SK-N-SH (cell line): ENCODE measurements around the gene GNAI3. TPM values are rescaled to one million over a fixed set of nuclear protein-coding genes. Genes with fewer than 3 reads are reported as not detected.

Source experiments
- CTCF ChIA-PET: fragments of 300-600, 350-600 bp; formaldehyde crosslinking; extraction: SDS; loops from one replicate; lab custom pipeline; 2021; lab: Yijun Ruan, JAX
- POLR2A ChIA-PET: fragments of 350-600 bp; sonication (Branson Sonifier 250); formaldehyde crosslinking; extraction: SDS; loops from one replicate; lab custom pipeline; 2020; ENCODE audit warnings: antibody characterized with exemption, inconsistent platforms; lab: Yijun Ruan, JAX
- DNase-seq: peaks from one replicate; pipeline ENCODE4 v3.0.0; 2012
- H2AFZ ChIP-seq: fragments of 200-600 bp; sonication (generic); 2 replicates; pipeline ENCODE4 v1.8.1; 2016; ENCODE audit warnings: antibody characterized with exemption, mild to moderate bottlenecking, low read depth
- H3F3A ChIP-seq: fragments of 200-600 bp; sonication (generic); replicated peaks from 2 replicates; pipeline ENCODE3; 2016; ENCODE audit warnings: antibody characterized with exemption, mild to moderate bottlenecking; ENCODE audit not compliant: insufficient read depth
- H3K27ac ChIP-seq, 2 experiments: fragments of 200-500 bp in 1 of 2; fragments of 200-600 bp in 1 of 2; sonication (Bioruptor generic) in 1 of 2; sonication (generic), shearing (Covaris generic) in 1 of 2; 2 replicates each; pipeline versions ENCODE4 v1.5.1 to v1.6.1; 2014 to 2016; ENCODE audit warnings: low read depth in 2 of 2, inconsistent platforms in 1 of 2, low read length in 1 of 2, mild to moderate bottlenecking in 1 of 2, mixed read lengths in 1 of 2
- H3K27me3 ChIP-seq: fragments of 200-600 bp; sonication (generic), shearing (Covaris generic); 2 replicates; pipeline ENCODE4 v1.6.1; 2016; ENCODE audit warnings: mixed run types; ENCODE audit not compliant: insufficient read depth
- H3K36me3 ChIP-seq, 2 experiments: fragments of 200-500 bp in 1 of 2; fragments of 200-600 bp in 1 of 2; sonication (Bioruptor generic) in 1 of 2; sonication (generic) in 1 of 2; replicated peaks in 1 of 2; 2 replicates each; pipeline versions ENCODE3 to v1.5.1; 2014 to 2016; ENCODE audit warnings: low read length in 1 of 2, mild to moderate bottlenecking in 1 of 2; ENCODE audit not compliant: insufficient read depth in 2 of 2, control insufficient read depth in 1 of 2
- H3K4me1 ChIP-seq, 2 experiments: fragments of 200-500 bp in 1 of 2; fragments of 200-600 bp in 1 of 2; sonication (Bioruptor generic) in 1 of 2; sonication (generic), shearing (Covaris generic) in 1 of 2; 2 replicates each; pipeline versions ENCODE4 v1.5.1 to v1.6.1; 2014 to 2016; ENCODE audit warnings: low read depth in 1 of 2, low read length in 1 of 2, mixed run types in 1 of 2; ENCODE audit not compliant: insufficient read depth in 2 of 2, control insufficient read depth in 1 of 2
- H3K4me2 ChIP-seq: fragments of 200-600 bp; sonication (generic), shearing (Covaris generic); 2 replicates; pipeline ENCODE4 v1.6.1; 2017; ENCODE audit warnings: mixed run types
- H3K4me3 ChIP-seq, 2 experiments: fragments of 200-500 bp in 1 of 2; fragments of 200-600 bp in 1 of 2; sonication (Bioruptor generic) in 1 of 2; sonication (generic), shearing (Covaris generic) in 1 of 2; 2 replicates each; pipeline versions ENCODE4 v1.5.1 to v1.8.1; 2014 to 2016; ENCODE audit warnings: low read depth in 2 of 2, inconsistent platforms in 1 of 2, low read length in 1 of 2, mild to moderate bottlenecking in 1 of 2, mixed read lengths in 1 of 2, moderate library complexity in 1 of 2
- H3K79me2 ChIP-seq: fragments of 200-600 bp; sonication (generic); 2 replicates; pipeline ENCODE4 v1.8.1; 2017; ENCODE audit warnings: mild to moderate bottlenecking; ENCODE audit not compliant: insufficient read depth
- H3K9ac ChIP-seq: fragments of 200-600 bp; sonication (generic); 2 replicates; pipeline ENCODE4 v1.6.1; 2017; ENCODE audit warnings: mixed run types
- H3K9me2 ChIP-seq: fragments of 200-600 bp; sonication (generic); 2 replicates; pipeline ENCODE4 v1.6.1; 2017; ENCODE audit warnings: mixed run types
- H3K9me3 ChIP-seq: fragments of 200-600 bp; sonication (generic); 2 replicates; pipeline ENCODE4 v1.6.1; 2017; ENCODE audit warnings: mixed run types, mild to moderate bottlenecking, moderate library complexity
- H4K20me1 ChIP-seq: fragments of 200-600 bp; sonication (generic); 2 replicates; pipeline ENCODE4 v1.6.1; 2017; ENCODE audit warnings: mild to moderate bottlenecking, mixed run types; ENCODE audit not compliant: insufficient read depth
- CHD2 ChIP-seq: fragments of 150-350 bp; IDR thresholded peaks from 2 replicates; pipeline ENCODE4 v1.6.1; 2018; ENCODE audit warnings: low read length; ENCODE audit not compliant: partially characterized antibody
- ELF1 ChIP-seq: IDR thresholded peaks from 2 replicates; pipeline ENCODE4 v1.4.0; 2012
- EZH2phosphoT487 ChIP-seq: fragments of 200-600 bp; sonication (generic); IDR thresholded peaks from 2 replicates; pipeline ENCODE4 v1.6.1; 2017; ENCODE audit warnings: low read depth, mixed run types, mild to moderate bottlenecking, antibody characterized with exemption, moderate library complexity, borderline replicate concordance
- FOXJ3 ChIP-seq: sonication (generic); formaldehyde crosslinking; IDR thresholded peaks from 2 replicates; pipeline ENCODE4 v1.5.1; 2020; ENCODE audit warnings: mild to moderate bottlenecking, missing genetic modification reagents
- FOXM1 ChIP-seq: IDR thresholded peaks from 2 replicates; pipeline ENCODE4 v1.4.0; 2012; ENCODE audit warnings: low read depth, mild to moderate bottlenecking
- GABPA ChIP-seq: IDR thresholded peaks from 2 replicates; pipeline ENCODE4 v1.4.0; 2012; ENCODE audit warnings: low read depth, mild to moderate bottlenecking
- MXI1 ChIP-seq: IDR thresholded peaks from 2 replicates; pipeline ENCODE4 v1.6.1; 2012; ENCODE audit warnings: mild to moderate bottlenecking, low read depth, low read length, improper control_type of control experiment
- NRF1 ChIP-seq: IDR thresholded peaks from 2 replicates; pipeline ENCODE4 v1.6.1; 2012; ENCODE audit warnings: low read depth, mild to moderate bottlenecking, low read length
- POLR2AphosphoS5 ChIP-seq: IDR thresholded peaks from 2 replicates; pipeline ENCODE4 v1.6.1; 2012; ENCODE audit warnings: low read depth, low read length
- RFX5 ChIP-seq: IDR thresholded peaks from 2 replicates; pipeline ENCODE4 v1.6.1; 2012; ENCODE audit warnings: mild to moderate bottlenecking, improper control_type of control experiment, low read length
- RXRA ChIP-seq: IDR thresholded peaks from 2 replicates; pipeline ENCODE4 v1.4.0; 2012; ENCODE audit warnings: low read depth, mild to moderate bottlenecking, borderline replicate concordance
- SMC3 ChIP-seq: IDR thresholded peaks from 2 replicates; pipeline ENCODE4 v1.6.1; 2012; ENCODE audit warnings: low read depth, low read length, improper control_type of control experiment
- TEAD4 ChIP-seq: IDR thresholded peaks from 2 replicates; pipeline ENCODE4 v1.4.0; 2012; ENCODE audit warnings: mild to moderate bottlenecking, borderline replicate concordance; ENCODE audit not compliant: insufficient read depth
- YY1 ChIP-seq: IDR thresholded peaks from 2 replicates; pipeline ENCODE4 v1.4.0; 2012; ENCODE audit warnings: low read depth, mild to moderate bottlenecking
- WGBS: methylation state at CpG from one replicate; pipeline ENCODE4 v1.1.6; 2017; ENCODE audit warnings: low lambda C conversion rate; 5-methylcytosine and 5-hydroxymethylcytosine counted together
- polyA plus RNA-seq, 3 experiments: library from polyadenylated mRNA; depleted of rRNA; stranded (reverse); fragments of >200 nt; gene quantifications; 2 replicates each; pipeline ENCODE4 v1.2.3, GENCODE V29; 2012
- TF ChIP-seq, protein P1 (sequence below): IDR thresholded peaks from 2 replicates; pipeline ENCODE4; 2012
- TF ChIP-seq, protein P2 (sequence below): IDR thresholded peaks from 2 replicates; pipeline ENCODE4 v1.4.0; 2012; ENCODE audit warnings: low read depth
- TF ChIP-seq, protein P3 (sequence below): IDR thresholded peaks from 2 replicates; pipeline ENCODE4 v1.6.1; 2012; ENCODE audit warnings: mild to moderate bottlenecking, low read depth, low read length, moderate library complexity
- TF ChIP-seq, protein P4 (sequence below): fragments of 150-350 bp; IDR thresholded peaks from 2 replicates; pipeline ENCODE4 v1.6.1; 2017; ENCODE audit warnings: antibody characterized with exemption, low read length, low read depth, borderline replicate concordance

Gene GNAI3
- polyA plus RNA-seq, 1 of the 3 experiments (the other 2 are of a cell fraction): 4.0 TPM

DNA sequence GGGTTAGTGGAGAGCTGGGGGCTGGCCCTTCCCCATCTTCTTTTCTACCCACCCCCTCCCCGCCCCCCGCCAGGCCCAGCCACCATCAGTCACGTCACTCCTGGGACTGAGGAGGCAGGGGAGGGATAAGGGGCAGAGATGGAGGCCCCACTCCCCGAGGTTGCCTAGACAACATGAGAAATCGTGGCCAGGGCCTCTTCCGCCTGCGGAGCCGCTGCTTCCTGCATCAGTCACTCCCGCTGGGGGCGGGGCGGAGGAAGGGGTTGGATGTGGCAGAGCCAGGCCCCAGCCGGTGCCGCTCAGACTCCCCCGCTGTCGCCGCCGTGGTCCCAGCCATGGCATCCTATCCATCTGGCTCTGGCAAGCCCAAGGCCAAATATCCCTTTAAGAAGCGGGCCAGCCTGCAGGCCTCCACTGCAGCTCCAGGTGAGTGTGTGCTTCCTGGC lies 72.4 kb downstream of the GNAI3 start:
- H3K27me3 ChIP-seq: no peaks in the 10 kb centered on the region
- DNase-seq: peak; percentile 95
- peak overlapping the region; percentile 97 for H3K4me2 ChIP-seq
- H3K4me3 ChIP-seq: peak overlapping the region; percentile 85 to 98
- H3K9me2 ChIP-seq: no peaks in the 10 kb centered on the region
- TF ChIP-seq, protein P1, sequence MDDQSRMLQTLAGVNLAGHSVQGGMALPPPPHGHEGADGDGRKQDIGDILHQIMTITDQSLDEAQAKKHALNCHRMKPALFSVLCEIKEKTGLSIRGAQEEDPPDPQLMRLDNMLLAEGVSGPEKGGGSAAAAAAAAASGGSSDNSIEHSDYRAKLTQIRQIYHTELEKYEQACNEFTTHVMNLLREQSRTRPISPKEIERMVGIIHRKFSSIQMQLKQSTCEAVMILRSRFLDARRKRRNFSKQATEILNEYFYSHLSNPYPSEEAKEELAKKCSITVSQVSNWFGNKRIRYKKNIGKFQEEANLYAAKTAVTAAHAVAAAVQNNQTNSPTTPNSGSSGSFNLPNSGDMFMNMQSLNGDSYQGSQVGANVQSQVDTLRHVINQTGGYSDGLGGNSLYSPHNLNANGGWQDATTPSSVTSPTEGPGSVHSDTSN: peak; percentile 41
- TF ChIP-seq MXI1: peak; percentile 88
- TF ChIP-seq ELF1: peak; percentile 81
- TF ChIP-seq FOXJ3 (CRISPR knock-in tag): no peak
- TF ChIP-seq GABPA: peak; percentile 78
- TF ChIP-seq TEAD4: no peak
- TF ChIP-seq, protein P2, sequence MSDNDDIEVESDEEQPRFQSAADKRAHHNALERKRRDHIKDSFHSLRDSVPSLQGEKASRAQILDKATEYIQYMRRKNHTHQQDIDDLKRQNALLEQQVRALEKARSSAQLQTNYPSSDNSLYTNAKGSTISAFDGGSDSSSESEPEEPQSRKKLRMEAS: peak; percentile 38; the same call in 1 of the 2 replicates
- peak; percentile 39 for TF ChIP-seq CHD2
- H3K4me1 ChIP-seq: peaks cover 28 to 60% of the 10 kb centered on the region in 2 experiments; a peak in 3 of 4 replicates
- peaks cover 47% of the 10 kb centered on the region for H4K20me1 ChIP-seq
- peak overlapping the region; percentile 97 to 98 for H3K27ac ChIP-seq
- peaks cover 13% of the 10 kb centered on the region for H3F3A ChIP-seq
- POLR2A ChIA-PET: interaction anchor here (0.7 to 2.3 kb wide), 5 partner anchors 11 to 123 kb away, joined by 3 to 22 read pairs (median 5); partner anchors contain the start of gene GNAI3
- CTCF ChIA-PET: interaction anchor here (1.0 to 2.8 kb wide), 8 partner anchors 8 to 127 kb away, joined by 3 to 23 read pairs (median 7); partner anchors contain the start of genes CYB561D1 and GSTM4
- peak overlapping the region; percentile 32; the same call in 1 of the 2 replicates for H2AFZ ChIP-seq
- peak overlapping the region; percentile 99 for H3K9ac ChIP-seq
- WGBS: 0% methylated on average over 8 of the region's 18 CpGs
- peaks cover 0 to under 1% of the 10 kb centered on the region in 2 experiments for H3K36me3 ChIP-seq
- H3K79me2 ChIP-seq: peaks cover 57% of the 10 kb centered on the region
- no peaks in the 10 kb centered on the region for H3K9me3 ChIP-seq

DNA sequence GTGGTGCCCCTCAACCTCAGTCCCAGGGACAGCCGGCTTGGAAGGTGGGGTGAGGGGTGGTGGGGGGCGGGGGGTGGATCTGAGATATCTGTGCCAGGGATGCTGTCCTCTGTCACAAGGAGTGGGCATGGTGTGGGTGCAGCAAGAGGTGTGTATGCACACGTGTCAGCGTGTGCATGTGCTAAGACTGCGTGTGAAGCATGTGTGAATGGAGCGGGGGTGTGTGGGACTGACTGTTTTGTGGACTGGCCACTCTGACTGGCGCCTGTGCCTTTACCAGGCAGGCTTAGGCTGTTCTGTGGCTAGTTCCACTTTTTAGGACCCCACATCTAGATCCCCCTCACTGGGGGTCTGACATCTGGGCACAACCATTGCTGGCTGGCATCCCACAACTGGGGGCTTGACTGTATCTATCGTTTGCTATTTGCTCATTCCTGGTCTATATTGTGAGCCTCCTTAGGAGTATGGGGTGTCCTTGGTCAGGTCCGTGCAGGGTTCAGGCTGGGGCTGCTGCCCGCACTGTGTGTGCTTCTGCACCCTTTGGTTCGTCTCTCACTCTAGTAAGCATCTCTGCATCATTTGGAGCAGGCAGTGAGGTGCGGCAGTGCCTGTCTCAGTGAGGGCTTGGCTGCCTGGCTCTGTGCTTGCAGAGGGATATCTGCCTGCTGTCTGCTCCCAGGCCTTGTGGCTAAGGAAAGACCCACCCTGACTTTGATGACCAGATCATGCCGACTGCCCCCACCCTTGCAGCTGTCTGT lies 73.1 kb downstream of the GNAI3 start:
- Histone ChIP-seq H4K20me1 (peaks cover 52% of the 10 kb centered on the region), H3K9me3 (no peaks in the 10 kb centered on the region), H3K4me1 (peaks cover 28 to 60% of the 10 kb centered on the region in 2 experiments; a peak in 3 of 4 replicates), H3K79me2 (peaks cover 57% of the 10 kb centered on the region), H3K4me3 (peak overlapping the region; percentile 85 to 98), H3K36me3 (peaks cover 0 to 3% of the 10 kb centered on the region in 2 experiments)
- no peak for DNase-seq
- POLR2A ChIA-PET: no interaction called here
- TF ChIP-seq, protein P1: no peak
- TF ChIP-seq RXRA (no peak), FOXM1 (no peak), TEAD4 (no peak), RFX5 (no peak), EZH2phosphoT487 (no peak), YY1 (no peak), SMC3 (no peak), NRF1 (no peak), POLR2AphosphoS5 (no peak), FOXJ3 (CRISPR knock-in tag) (no peak)
- TF ChIP-seq, protein P3, sequence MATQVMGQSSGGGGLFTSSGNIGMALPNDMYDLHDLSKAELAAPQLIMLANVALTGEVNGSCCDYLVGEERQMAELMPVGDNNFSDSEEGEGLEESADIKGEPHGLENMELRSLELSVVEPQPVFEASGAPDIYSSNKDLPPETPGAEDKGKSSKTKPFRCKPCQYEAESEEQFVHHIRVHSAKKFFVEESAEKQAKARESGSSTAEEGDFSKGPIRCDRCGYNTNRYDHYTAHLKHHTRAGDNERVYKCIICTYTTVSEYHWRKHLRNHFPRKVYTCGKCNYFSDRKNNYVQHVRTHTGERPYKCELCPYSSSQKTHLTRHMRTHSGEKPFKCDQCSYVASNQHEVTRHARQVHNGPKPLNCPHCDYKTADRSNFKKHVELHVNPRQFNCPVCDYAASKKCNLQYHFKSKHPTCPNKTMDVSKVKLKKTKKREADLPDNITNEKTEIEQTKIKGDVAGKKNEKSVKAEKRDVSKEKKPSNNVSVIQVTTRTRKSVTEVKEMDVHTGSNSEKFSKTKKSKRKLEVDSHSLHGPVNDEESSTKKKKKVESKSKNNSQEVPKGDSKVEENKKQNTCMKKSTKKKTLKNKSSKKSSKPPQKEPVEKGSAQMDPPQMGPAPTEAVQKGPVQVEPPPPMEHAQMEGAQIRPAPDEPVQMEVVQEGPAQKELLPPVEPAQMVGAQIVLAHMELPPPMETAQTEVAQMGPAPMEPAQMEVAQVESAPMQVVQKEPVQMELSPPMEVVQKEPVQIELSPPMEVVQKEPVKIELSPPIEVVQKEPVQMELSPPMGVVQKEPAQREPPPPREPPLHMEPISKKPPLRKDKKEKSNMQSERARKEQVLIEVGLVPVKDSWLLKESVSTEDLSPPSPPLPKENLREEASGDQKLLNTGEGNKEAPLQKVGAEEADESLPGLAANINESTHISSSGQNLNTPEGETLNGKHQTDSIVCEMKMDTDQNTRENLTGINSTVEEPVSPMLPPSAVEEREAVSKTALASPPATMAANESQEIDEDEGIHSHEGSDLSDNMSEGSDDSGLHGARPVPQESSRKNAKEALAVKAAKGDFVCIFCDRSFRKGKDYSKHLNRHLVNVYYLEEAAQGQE: no peak
- TF ChIP-seq, protein P4, sequence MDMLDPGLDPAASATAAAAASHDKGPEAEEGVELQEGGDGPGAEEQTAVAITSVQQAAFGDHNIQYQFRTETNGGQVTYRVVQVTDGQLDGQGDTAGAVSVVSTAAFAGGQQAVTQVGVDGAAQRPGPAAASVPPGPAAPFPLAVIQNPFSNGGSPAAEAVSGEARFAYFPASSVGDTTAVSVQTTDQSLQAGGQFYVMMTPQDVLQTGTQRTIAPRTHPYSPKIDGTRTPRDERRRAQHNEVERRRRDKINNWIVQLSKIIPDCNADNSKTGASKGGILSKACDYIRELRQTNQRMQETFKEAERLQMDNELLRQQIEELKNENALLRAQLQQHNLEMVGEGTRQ: no peak
- TF ChIP-seq, all 33 proteins: peak for 0
- Histone ChIP-seq H3F3A (peaks cover 11% of the 10 kb centered on the region), H3K27ac (peak overlapping the region; percentile 97 to 98), H3K9ac (peak overlapping the region; percentile 99), H3K27me3 (no peaks in the 10 kb centered on the region), H3K4me2 (peak overlapping the region; percentile 97), H2AFZ (no peak overlapping the region), H3K9me2 (no peaks in the 10 kb centered on the region)
- CTCF ChIA-PET: interaction anchor here (1.0 to 11.9 kb wide), 5 partner anchors 8 to 28 kb away, joined by 3 to 114 read pairs (median 9); no protein-coding TSS in a partner anchor
- WGBS: 35% methylated on average over 12 of the region's 13 CpGs
